GDM1 (cell line): ENCODE measurements around the gene GRIA3.
"Not testable (repeated sequence)": the region's sequence is repeated elsewhere in the genome, so short reads cannot be mapped to it uniquely, and the experiment has no call there.

Experiments
- DNase-seq: peaks from one replicate; lab custom pipeline; 2025; lab: John Stamatoyannopoulos, UW

The GRIA3 gene

DNA sequence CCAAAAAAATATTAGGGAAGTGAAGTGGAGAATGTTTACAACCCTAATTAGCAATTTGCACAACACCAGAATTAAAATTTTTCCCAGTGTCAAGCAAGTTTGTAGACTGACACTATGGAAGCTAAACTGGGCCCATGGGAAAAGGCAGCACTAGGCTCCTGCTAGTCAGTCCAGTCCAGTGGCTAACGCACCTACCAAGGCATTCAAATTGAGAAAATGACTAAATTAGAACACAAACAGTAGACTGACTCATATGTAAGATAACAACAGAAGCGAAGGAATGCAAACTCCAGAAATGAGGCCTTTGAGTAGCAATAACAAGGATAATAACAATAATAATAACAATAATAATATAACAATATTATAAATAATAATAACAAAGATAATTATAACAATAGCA, 90.7 kb downstream of the GRIA3 start:
- no peak for DNase-seq

- no peak for DNase-seq
These were observed 93.3 kb downstream of the GRIA3 start for GRCh38 chrX:123277347-123277746.

DNA sequence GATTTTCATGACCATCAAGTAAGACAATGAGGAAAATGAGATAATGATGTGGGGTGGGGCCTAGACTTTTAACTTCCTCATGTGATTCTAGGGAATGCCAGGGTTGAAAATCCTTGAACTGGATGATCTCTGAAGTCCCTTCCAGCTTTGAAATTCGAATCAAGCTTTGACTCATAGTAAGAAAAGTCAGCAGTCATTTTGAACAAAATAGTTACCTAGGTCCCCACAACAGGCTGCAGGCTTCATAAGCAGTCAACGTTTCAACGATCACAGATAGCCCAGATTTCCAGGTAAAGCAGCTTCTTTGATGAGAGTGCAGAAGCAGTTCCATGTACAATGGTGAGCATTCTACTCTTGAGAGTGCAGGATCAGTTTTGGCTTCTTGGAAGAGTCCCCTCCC, 93.7 kb downstream of the GRIA3 start:
- no peak for DNase-seq

- no peak for DNase-seq
These were observed 98.2 kb downstream of the GRIA3 start for GRCh38 chrX:123282241-123282640.

GRCh38 chrX:123283407-123283806, 99.3 kb downstream of the GRIA3 start:
- not testable (repeated sequence) for DNase-seq

DNA sequence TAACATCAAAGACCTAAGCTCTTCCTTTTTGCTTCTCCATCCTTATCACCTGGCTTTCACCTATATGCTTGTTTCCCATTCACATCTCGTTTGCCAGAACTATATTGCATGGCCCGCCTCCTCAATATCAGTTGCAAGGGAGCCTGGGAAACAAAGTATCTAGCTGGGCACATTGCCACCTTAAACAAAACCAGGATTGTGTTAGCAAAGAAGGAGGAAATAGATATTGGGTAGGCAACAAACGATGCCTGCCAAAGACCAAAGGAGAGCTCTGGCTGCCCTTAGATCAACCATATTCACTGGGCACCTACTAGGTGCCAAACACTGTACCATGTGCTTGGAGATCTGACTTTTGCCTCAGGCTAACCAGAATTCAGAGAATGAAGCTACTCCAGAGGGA, 107.5 kb downstream of the GRIA3 start:
- no peak for DNase-seq

GRCh38 chrX:123298026-123298425, 113.9 kb downstream of the GRIA3 start:
- no peak for DNase-seq

- DNase-seq = no peak
These were observed 119.4 kb downstream of the GRIA3 start for GRCh38 chrX:123303429-123303828.

DNA sequence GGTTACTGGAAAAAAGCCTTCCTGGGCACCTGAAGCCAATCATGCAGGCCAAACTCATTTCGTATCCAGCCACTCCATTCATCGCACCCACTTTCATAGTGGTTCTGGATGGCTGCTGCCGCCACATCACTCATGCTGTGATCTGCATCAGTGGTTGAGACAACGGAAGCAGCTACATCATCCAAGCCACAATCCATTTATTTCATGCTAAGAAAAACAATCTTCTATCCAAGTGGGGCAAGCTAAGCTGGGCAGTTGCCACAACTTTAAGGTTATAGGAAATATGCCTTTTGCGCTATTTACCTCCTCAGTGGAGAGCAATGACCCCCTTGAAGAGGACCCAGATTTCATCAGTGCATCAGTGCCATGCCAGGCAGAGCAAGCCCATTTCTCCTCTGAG, 124.6 kb downstream of the GRIA3 start:
- no peak for DNase-seq

DNA sequence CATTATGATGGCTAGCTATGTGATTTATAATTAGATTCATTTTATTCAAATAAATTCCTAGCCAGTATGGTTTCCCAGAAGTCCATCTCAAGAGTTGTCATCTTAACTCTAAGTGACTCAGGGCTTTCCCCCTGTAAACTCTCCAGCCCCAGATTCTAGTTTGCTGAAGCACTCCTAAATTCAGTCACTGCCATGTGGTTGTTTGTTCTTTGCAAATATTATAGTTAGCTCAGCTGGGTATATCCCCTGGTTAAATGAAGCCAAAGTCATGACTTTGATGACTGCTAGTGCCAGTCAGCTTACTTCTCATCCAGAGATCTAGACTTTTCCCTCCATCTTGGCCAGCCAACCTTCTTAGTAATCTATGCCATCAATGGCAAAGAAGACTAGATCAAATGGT, 126.0 kb downstream of the GRIA3 start:
- no peak for DNase-seq

- DNase-seq = no peak
These were observed 127.4 kb downstream of the GRIA3 start for GRCh38 chrX:123311486-123311885.

- DNase-seq = no peak
These were observed 129.4 kb downstream of the GRIA3 start for GRCh38 chrX:123313486-123313885.

- no peak for DNase-seq
These were observed 136.5 kb downstream of the GRIA3 start for GRCh38 chrX:123320622-123321021.

DNA sequence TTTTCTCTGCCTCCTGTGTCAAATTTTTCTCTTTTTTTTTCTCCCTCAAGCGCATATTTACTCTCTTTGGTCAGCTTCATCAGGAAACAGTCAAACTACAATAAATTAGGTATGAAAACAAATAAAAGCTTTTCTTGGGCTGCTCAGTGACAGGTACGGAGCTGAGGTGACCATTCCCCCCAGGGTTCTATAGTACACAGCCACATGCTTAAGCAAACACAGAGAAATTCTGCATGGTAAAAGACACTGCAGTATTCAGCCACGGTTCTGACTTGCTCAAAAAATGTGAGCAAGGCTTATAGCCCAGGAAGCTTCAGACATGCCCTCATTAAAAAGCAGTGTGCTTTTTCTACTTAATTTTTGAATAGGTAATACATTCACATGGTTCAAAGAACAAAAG, 138.5 kb downstream of the GRIA3 start:
- no peak for DNase-seq

DNA sequence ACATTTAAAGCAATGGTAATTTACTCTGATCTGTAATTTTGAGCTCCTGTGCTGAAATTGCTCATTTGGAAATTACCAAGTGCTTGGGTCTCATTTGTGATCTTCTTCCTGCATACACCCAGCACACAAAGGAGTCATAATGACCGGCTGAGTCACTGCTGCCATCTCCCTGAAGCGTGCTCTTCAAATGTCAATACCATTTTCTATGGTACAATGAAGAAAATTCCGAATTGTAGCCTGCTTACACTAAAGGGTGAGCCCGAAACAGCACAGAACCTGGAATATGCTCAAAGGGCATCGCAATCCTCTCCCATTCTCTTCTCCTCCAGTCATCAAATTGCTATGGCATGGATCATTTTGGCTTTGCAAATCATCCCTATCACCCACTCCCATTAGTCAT, 140.5 kb downstream of the GRIA3 start:
- no peak for DNase-seq

- DNase-seq = no peak
These were observed 146.3 kb downstream of the GRIA3 start for GRCh38 chrX:123330229-123330942.

- no peak for DNase-seq
These were observed 147.3 kb downstream of the GRIA3 start for GRCh38 chrX:123331349-123331748.

DNA sequence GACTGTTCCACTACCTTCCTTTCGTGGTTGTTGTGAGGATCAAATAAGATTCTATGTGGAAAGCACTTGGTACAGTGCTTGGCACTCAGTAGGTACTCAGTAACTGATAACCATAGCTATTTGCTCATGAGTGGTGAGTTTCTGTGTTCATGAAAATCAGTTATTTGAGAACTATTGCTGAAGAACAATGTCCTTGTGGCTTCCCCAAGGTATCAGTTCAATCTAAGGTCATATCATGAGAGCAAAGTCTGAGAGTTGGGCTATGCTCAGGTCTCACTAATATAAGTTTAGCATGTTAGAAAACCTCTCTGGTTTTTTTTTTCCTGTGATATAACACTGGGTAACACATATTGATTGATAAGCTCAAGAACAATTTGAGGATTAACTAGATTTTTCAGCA, 147.8 kb downstream of the GRIA3 start:
- DNase-seq = no peak

DNA sequence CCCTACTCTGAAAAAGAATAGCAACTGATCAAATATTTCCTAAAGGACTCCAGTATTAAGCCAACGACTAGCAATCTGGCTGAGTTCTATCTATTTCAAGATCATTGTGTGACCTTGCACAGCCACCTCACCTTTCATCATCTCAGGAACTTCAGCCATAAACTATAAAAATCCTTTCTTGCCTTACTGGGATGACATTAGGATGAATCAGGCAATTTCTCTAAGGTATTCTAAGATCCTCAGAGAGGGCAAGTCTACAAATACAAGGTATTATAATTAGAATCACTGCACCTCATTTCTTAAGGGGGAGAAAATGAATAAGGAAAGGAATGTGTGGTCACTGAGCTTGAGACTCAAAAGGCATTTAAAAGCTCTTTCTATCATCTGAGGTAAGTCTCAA, 152.6 kb downstream of the GRIA3 start:
- DNase-seq = no peak

- DNase-seq = no peak
These were observed 154.0 kb downstream of the GRIA3 start for GRCh38 chrX:123337886-123338639.

- no peak for DNase-seq
These were observed 155.3 kb downstream of the GRIA3 start for GRCh38 chrX:123339221-123339905.

DNA sequence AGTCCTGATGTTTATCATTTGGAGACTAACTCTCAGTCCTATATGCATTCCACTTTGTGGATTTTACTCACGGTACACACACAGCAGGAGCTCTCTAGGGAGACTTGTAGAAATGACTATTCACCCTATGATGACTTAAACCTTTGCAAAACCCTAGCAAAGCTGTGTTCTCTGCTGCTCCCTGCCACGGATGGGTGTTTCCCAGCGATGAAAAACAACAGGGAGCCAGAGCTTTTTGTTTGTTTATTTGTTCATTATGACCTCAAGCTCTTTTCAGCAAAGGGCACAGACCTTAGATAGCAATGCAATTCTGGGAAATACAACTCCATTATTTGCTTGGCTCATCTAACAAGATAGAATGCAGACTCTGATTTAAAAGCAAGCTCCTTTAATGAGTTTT, 156.6 kb downstream of the GRIA3 start:
- DNase-seq = no peak

DNA sequence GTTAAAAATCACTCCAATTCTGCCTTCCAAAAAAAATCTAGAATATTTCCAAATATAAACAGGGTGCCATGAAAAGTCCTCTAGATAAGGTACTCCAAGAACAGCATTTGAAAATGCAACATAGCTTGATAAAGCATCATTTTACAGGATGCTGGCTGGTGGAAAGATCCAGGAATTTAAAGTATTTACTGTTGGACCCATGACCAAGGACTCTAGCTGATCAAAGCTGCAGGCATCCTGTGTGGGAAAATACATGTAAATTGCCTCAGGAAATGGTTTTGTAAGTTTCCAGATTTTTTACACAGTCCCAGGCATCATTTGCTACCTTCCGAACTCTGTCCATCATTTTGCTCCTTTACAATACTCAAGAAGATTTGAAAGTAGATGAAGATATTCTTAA, 164.4 kb downstream of the GRIA3 start:
- no peak for DNase-seq
